ENCODE data around the gene PODNL1. TPM values are rescaled to one million over a fixed set of nuclear protein-coding genes. Genes with fewer than 3 reads are reported as not detected.

PODNL1 gene
- total RNA-seq, 1 experiment from 2014 or later = 1.1 TPM

- Mint-ChIP-seq H3K4me3 (no peak overlapping the region), H3K9me3 (no peaks in the 10 kb centered on the region), H3K36me3 (no peaks in the 10 kb centered on the region), H3K27me3 (ENCODE audit: low read depth) (no peaks in the 10 kb centered on the region), H3K27ac (no peak overlapping the region), H3K4me1 (peaks cover 9% of the 10 kb centered on the region)
- TF ChIP-seq MYBL2 (CRISPR knock-in tag; IDR thresholded peaks at IDR 0.05) (no peak), ZNF219 (CRISPR knock-in tag; IDR thresholded peaks at IDR 0.05; ENCODE audit: borderline replicate concordance) (no peak)
- ChIA-PET CTCF (interaction anchor here (0.5 to 2.6 kb wide), 9 partner anchors 12 to 786 kb away, joined by 3 to 12 read pairs (median 4); partner anchors contain the start of genes DCAF15, IL27RA and MISP3), POLR2A (no interaction called here)
- DNase-seq (ENCODE audit: low spot score) (no peak), ATAC-seq (no peak)
Measured at GRCh38 chr19:13887018-13887436, 51.2 kb downstream of the PODNL1 start.

GRCh38 chr19:13885826-13886365 lies 52.3 kb downstream of the PODNL1 start:
- no peak for DNase-seq (ENCODE audit: low spot score)
- no peak for TF ChIP-seq GTF2I (CRISPR knock-in tag; conservative IDR thresholded peaks at IDR 0.05)
- no peak for TF ChIP-seq PREB (CRISPR knock-in tag; IDR thresholded peaks at IDR 0.05; ENCODE audit: borderline replicate concordance)
- Mint-ChIP-seq H3K36me3 (no peaks in the 10 kb centered on the region), H3K4me3 (no peak overlapping the region), H3K27ac (no peak overlapping the region), H3K27me3 (ENCODE audit: low read depth) (no peaks in the 10 kb centered on the region; the same call in 1 of the 2 replicates), H3K9me3 (no peaks in the 10 kb centered on the region), H3K4me1 (peaks cover 20% of the 10 kb centered on the region)
- no peak for ATAC-seq
- CTCF ChIA-PET = interaction anchor here (0.7 to 2.6 kb wide), 8 partner anchors 17 to 186 kb away, joined by 3 to 12 read pairs (median 4); partner anchors contain the start of genes DCAF15, IL27RA and MISP3
- POLR2A ChIA-PET = interaction anchor here (0.6 kb wide), 2 partner anchors 116 to 251 kb away, joined by 3 to 8 read pairs; no protein-coding TSS in a partner anchor

GRCh38 chr19:13884726-13885591 lies 53.3 kb downstream of the PODNL1 start:
- no peaks in the 10 kb centered on the region for H3K36me3 Mint-ChIP-seq
- DNase-seq (ENCODE audit: low spot score) (no peak), ATAC-seq (no peak)
- no peak overlapping the region for H3K4me3 Mint-ChIP-seq
- ChIA-PET CTCF (interaction anchor here (0.9 to 2.2 kb wide), 5 partner anchors 22 to 187 kb away, joined by 3 to 6 read pairs (median 4); partner anchors contain the start of genes IL27RA and MISP3), POLR2A (interaction anchor here (0.6 kb wide), 1 partner anchor 252 kb away, joined by 3 read pairs; no protein-coding TSS in a partner anchor)
- peaks cover 26% of the 10 kb centered on the region for H3K4me1 Mint-ChIP-seq
- H3K9me3 Mint-ChIP-seq = no peaks in the 10 kb centered on the region
- H3K27me3 Mint-ChIP-seq (ENCODE audit: low read depth) = no peaks in the 10 kb centered on the region; the same call in 1 of the 2 replicates
- TF ChIP-seq ETV6 (CRISPR knock-in tag; IDR thresholded peaks at IDR 0.05) = no peak
- no peak for TF ChIP-seq ZNF121 (CRISPR knock-in tag; IDR thresholded peaks at IDR 0.05)
- no peak for TF ChIP-seq NFYB (CRISPR knock-in tag; conservative IDR thresholded peaks at IDR 0.05; ENCODE audit: low read depth)
- TF ChIP-seq CBFB (CRISPR knock-in tag; IDR thresholded peaks at IDR 0.05; ENCODE audit: low read depth) = no peak
- TF ChIP-seq JUN (CRISPR knock-in tag; IDR thresholded peaks at IDR 0.05) = no peak
- no peak for TF ChIP-seq NR2C2 (CRISPR knock-in tag; IDR thresholded peaks at IDR 0.05)
- no peak for TF ChIP-seq STAT6 (CRISPR knock-in tag; conservative IDR thresholded peaks at IDR 0.05; ENCODE audit: low read depth)
- no peak for TF ChIP-seq ZNF512 (CRISPR knock-in tag; IDR thresholded peaks at IDR 0.05; ENCODE audit: borderline replicate concordance)
- no peak for TF ChIP-seq FOXP1 (CRISPR knock-in tag; IDR thresholded peaks at IDR 0.05; ENCODE audit: borderline replicate concordance)
- no peak for TF ChIP-seq NR1H2 (CRISPR knock-in tag; IDR thresholded peaks at IDR 0.05)
- H3K27ac Mint-ChIP-seq = no peak overlapping the region
